Panc1 (cell line): Measurements from ENCODE around the gene RBMS3.

Experiments
- CTCF ChIP-seq: fragments of 450-650 bp; IDR thresholded peaks from 2 replicates; pipeline ENCODE4 v1.5.1; 2017; ENCODE audit warnings: mild to moderate bottlenecking
- POLR2AphosphoS5 ChIP-seq: IDR thresholded peaks from 2 replicates; pipeline ENCODE4 v1.6.1; 2012; ENCODE audit warnings: mild to moderate bottlenecking, low read depth, low read length, moderate library complexity
- REST ChIP-seq, 2 experiments: IDR thresholded peaks; 2 replicates each; pipeline ENCODE4 v1.6.1; 2011 to 2012; ENCODE audit warnings: low read depth in 2 of 2, control low read depth in 1 of 2, low read length in 1 of 2, mild to moderate bottlenecking in 1 of 2, moderate library complexity in 1 of 2; ENCODE audit not compliant: insufficient read depth in 1 of 2
- SIN3A ChIP-seq: IDR thresholded peaks from 2 replicates; pipeline ENCODE4 v1.6.1; 2012; ENCODE audit warnings: low read depth, mild to moderate bottlenecking, low read length, moderate library complexity, borderline replicate concordance; ENCODE audit not compliant: insufficient read depth
- TCF7L2 ChIP-seq: IDR thresholded peaks from 2 replicates; pipeline ENCODE4 v1.6.1; 2011; ENCODE audit warnings: mild to moderate bottlenecking, low read depth, low read length, inconsistent platforms

- TF ChIP-seq CTCF (no peak), POLR2AphosphoS5 (no peak), REST (IDR thresholded peaks at IDR 0.05; ENCODE audit: insufficient read depth in 1 of 2, low read depth in 2 of 2, low read length in 1 of 2) (no peak), TCF7L2 (no peak), SIN3A (no peak)
These were observed 103.8 kb downstream of the RBMS3 start for GRCh38 chr3:29384640-29385039.
